Memory B cell (primary cell): ENCODE measurements around the gene NFATC2.

ENCODE experiments used
- ATAC-seq: fragments of 150-1000 bp; cut with Tn5 transposase; 2 replicates; pipeline ENCODE4 v1.10.0; 2021; ENCODE audit warnings: low read depth, mild to moderate bottlenecking, moderate library complexity
- DNase-seq, 2 donors: peaks; one replicate each; pipeline ENCODE4 v3.0.0; 2022; ENCODE audit warnings: low spot score in 2 of 2
- H3K27ac Mint-ChIP-seq: one replicate; pipeline ENCODE4 v1.8.0; 2022; ENCODE audit warnings: mild to moderate bottlenecking, moderate library complexity, mixed read lengths
- H3K27me3 Mint-ChIP-seq: one replicate; pipeline ENCODE4 v1.8.0; 2022; ENCODE audit warnings: mixed read lengths
- H3K36me3 Mint-ChIP-seq: one replicate; pipeline ENCODE4 v1.8.0; 2022; ENCODE audit warnings: mild to moderate bottlenecking, mixed read lengths
- H3K4me1 Mint-ChIP-seq: one replicate; pipeline ENCODE4 v1.8.0; 2022; ENCODE audit warnings: mixed read lengths
- H3K4me3 Mint-ChIP-seq: one replicate; pipeline ENCODE4 v1.8.0; 2022; ENCODE audit warnings: mild to moderate bottlenecking, moderate library complexity, mixed read lengths
- H3K9me3 Mint-ChIP-seq: one replicate; pipeline ENCODE4 v1.8.0; 2022; ENCODE audit warnings: mixed read lengths

The NFATC2 gene

DNA sequence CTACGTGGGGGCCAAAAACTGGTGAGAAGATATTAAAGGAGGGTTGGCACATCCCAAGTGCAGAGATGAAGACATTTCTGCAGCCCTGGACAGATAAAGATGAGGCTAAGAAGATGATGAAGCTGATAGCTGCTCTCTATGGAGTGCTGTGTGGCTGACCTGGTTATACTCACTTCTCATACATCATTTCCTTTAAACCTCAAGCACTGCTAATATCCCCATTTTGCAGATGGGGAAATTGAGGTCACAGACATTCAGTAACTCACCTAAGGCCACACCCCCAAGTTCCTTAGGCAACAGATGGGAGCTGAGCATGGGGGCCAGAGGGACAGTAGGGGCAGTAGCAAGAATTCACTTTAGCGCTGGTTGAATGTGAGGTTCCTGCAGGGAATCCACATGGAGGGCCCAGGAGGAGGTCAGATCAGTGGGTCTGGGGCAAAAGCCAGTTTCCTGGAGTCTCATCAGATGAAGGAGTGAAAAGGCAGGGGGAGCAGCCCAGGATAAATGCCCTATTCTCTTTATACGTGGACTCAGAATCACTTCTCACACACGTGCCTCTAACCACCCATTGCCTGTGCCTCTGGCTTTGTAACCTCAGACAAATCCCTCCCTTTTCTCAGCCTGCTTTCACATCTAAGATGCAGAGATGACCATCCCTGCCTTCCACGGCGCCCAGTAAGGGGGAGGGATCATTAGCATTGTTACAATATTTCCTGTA lies 125.8 kb downstream of the NFATC2 start:
- H3K27ac Mint-ChIP-seq, result peak overlapping the region; percentile 79
- DNase-seq (no peak), ATAC-seq (peak; percentile 28)
- H3K4me3 Mint-ChIP-seq, result no peak overlapping the region
- no peaks in the 10 kb centered on the region for H3K9me3 Mint-ChIP-seq
- peaks cover 39% of the 10 kb centered on the region for H3K4me1 Mint-ChIP-seq
- no peaks in the 10 kb centered on the region for H3K27me3 Mint-ChIP-seq
- H3K36me3 Mint-ChIP-seq, result peaks cover 22% of the 10 kb centered on the region

DNA sequence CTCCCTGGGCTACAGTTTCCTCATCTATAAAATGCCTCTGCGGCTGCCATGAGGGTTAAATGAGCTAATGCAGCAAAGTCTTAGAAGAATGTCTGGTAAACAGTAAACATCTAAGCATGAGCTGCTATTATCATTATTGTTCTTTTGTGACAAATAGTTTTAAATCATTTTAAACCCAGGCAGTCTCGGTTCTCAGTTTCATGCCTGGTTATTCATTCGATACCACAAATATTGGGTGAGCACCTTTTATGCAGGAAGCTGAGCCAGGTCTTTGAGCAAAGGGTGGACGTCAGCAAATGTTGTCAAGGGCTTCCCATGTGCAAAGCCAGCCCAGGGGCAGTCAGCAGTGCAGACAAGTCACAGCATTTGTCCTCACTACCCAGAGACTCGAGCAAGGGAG lies 128.7 kb downstream of the NFATC2 start:
- Mint-ChIP-seq H3K4me1 (peaks cover 41% of the 10 kb centered on the region), H3K36me3 (peaks cover 20% of the 10 kb centered on the region), H3K4me3 (peak overlapping the region; percentile 60), H3K27me3 (no peaks in the 10 kb centered on the region), H3K27ac (peak overlapping the region; percentile 79), H3K9me3 (no peaks in the 10 kb centered on the region)
- ATAC-seq (peak; percentile 54), DNase-seq (no peak)

DNA sequence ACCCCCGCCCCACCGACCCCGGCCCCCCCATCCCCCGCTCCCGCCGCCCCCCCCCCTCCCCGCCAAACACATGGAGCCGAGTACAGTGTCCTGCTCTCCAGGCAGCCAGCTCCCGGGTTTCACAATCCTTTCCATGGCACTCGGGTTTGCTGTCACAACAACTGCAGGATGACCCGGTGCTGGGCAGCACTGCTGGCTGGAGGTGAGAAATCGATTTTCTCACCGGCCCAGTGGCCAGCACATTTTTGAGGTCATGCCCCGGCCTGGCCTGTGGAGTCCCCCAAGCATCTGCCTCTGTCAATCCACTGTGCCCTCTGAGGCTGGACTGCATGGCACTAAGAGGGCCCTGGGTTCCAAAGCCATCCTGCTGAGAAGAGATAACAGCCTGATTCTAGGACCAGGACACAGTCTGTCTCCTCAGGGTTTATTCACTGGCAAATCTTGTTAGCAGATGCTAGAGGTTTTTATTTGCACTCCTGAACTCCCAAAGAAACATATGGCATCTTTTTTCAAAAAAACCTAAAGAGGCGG lies 129.5 kb downstream of the NFATC2 start:
- no peak for DNase-seq

DNA sequence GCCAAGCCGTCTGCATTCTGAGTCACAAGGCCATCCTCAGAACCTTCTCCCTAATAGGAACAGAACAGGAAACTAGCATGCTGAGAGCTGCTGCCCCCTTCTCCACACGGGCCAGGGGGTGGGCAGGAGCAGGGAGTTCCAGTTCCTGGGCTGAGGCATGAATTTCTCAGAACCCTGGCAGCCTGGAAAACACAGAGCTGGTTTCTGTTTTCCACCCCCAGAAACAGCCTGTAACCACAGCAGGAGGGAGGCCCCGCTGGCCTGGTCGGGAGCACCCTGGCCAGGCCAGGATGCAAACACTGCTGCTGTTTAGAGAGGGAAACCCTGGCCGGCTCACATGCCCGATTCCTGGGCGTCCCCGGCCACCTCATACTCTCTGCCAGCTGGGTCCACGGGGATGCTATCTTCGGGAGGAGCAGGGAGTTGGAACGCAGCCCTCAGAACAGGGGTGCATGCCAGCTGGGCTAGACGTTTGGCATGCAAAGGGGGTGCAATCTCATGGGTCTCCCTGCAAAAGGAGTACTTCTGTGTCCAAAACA lies 130.1 kb downstream of the NFATC2 start:
- Mint-ChIP-seq H3K9me3 (no peaks in the 10 kb centered on the region), H3K4me3 (no peak overlapping the region), H3K27ac (no peak overlapping the region), H3K4me1 (peaks cover 39% of the 10 kb centered on the region), H3K36me3 (peaks cover 16% of the 10 kb centered on the region), H3K27me3 (no peaks in the 10 kb centered on the region)
- ATAC-seq (no peak), DNase-seq (no peak)

More for the DNA sequence above, 129.5 kb downstream of the NFATC2 start:
- no peak overlapping the region for H3K4me3 Mint-ChIP-seq
- H3K36me3 Mint-ChIP-seq, result peaks cover 18% of the 10 kb centered on the region
- no peak overlapping the region for H3K27ac Mint-ChIP-seq
- no peak for ATAC-seq
- H3K4me1 Mint-ChIP-seq, result peaks cover 41% of the 10 kb centered on the region
- H3K27me3 Mint-ChIP-seq, result no peaks in the 10 kb centered on the region
- no peaks in the 10 kb centered on the region for H3K9me3 Mint-ChIP-seq

DNA sequence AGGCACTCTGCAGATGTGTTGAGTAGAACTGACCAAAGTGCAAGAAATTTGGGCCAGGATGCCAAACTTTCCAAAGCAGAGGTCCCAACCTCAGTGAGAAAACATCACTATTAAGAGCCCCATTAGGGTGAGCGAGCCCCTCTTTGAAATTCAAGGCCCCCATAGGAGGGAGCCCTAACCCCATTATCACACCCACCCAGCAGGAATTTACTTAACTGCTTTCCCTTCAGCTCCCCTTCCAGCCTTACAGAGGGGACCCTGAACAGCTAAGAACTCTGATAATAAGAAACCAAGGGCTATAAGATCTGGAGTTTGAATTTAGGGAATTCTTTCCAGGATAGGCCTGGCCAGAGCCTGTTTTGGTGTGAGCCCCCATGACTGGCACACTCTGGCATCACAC lies 130.6 kb downstream of the NFATC2 start:
- Mint-ChIP-seq H3K4me3 (no peak overlapping the region), H3K36me3 (peaks cover 19% of the 10 kb centered on the region), H3K27me3 (no peaks in the 10 kb centered on the region), H3K27ac (no peak overlapping the region), H3K4me1 (peaks cover 37% of the 10 kb centered on the region), H3K9me3 (no peaks in the 10 kb centered on the region)
- no peak for DNase-seq
- no peak for ATAC-seq

DNA sequence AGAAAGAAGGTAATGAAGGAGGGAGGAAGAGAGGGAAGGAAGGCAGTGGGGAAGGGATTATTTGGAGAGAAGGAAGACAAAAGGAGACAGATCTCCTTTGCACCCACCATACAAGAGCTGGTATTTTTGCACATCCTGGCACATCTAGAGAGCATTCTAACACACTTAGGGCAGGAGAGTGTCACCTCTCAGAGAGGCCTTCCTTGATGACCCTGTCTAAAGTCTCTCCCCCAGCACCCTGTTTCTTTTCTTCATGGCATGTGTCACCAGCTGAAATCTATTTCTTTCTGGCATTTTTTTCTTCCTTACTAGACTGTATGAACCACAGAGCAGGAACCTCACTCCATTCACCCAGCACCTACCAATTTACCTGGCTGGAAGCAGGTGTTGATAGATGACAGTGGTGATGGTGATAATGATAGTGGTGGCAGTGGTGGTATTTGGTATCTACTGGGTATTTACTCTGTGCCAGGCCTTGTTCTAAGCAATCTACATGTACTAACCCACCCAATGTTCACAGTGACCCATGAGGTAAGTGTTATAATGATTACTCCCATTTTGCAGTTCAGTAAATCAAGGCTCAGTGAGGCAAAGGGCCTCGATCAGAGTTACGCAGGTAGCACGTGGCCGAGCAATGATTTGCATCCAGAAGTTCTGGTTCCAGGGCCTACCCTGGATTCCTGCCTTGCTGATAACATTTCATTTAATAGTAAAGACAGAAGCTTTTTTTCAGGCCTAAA lies 131.8 kb downstream of the NFATC2 start:
- no peak for ATAC-seq
- DNase-seq, result no peak
- H3K4me1 Mint-ChIP-seq, result peaks cover 32% of the 10 kb centered on the region
- H3K27me3 Mint-ChIP-seq, result no peaks in the 10 kb centered on the region
- H3K4me3 Mint-ChIP-seq, result no peak overlapping the region
- H3K27ac Mint-ChIP-seq, result peak overlapping the region; percentile 52
- H3K9me3 Mint-ChIP-seq, result no peaks in the 10 kb centered on the region
- H3K36me3 Mint-ChIP-seq, result peaks cover 21% of the 10 kb centered on the region

DNA sequence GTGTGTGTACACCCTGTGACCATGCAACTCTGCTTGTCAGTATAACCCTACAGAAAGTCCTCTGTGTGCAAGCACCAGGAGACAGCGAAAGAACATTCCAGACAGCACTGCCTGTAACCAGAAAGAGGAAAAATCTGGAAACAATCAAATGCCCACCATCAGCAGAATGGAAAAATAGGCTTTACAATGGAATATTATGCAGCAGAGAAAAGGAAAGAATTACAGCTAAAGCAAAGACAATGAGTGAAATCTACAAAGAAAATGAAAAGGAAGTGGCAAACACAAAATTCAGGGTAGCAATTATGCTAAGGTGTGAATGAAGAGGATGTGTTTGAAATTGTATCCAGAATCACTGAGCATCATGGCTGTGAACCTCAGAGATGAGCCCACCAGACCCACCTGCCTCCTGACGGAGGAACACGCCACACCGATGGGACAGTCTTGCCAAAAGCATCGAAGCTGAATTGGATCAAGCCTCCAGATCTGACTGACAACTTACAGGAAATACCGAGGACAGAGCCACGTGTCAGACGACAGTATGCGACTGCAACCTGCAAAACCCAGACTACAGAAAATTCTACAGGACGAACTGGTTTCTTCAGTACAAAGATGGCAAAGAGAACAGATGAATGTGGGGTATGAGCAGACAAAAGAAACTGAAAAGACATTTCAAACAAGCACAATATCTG lies 133.2 kb downstream of the NFATC2 start:
- no peak for ATAC-seq

DNA sequence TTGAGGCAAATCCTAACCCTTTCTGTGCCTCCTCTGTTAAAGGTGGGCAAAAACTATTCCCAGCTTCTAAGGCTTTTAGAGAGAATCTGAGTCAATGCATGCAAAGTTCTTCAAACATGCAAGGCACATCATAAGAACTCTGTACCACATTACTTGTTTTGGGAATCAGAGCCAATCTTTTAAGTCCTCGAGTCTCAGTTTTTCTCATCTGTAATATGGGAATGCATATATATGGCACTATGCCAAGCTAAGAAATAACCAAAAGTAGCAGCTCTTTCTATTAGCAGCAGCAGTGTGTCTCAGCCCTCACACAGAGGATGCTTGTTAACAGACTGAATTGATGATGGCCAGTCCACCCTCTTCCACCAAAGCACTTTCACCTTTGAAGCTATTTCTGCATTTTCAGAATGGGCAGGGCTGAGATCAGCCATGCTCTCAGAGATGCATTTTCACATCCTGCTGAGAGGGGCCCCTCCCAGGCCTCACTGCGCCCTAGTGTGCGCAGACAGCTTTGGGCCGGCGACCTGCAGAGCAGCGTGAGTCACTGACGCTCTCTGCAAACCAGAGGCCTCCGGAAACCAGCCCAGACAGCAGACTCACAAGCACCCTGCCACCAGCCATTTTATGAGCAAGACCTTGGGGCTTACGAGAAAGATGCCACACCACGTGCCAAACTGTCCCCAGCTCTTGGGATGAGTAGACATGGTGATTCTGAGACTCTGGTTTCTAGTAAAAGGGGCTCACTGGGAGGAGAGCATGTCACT lies 138.0 kb downstream of the NFATC2 start:
- H3K4me3 Mint-ChIP-seq, result peak overlapping the region; percentile 46
- no peaks in the 10 kb centered on the region for H3K9me3 Mint-ChIP-seq
- DNase-seq, result peak; percentile 61 to 76
- H3K27me3 Mint-ChIP-seq, result no peaks in the 10 kb centered on the region
- peaks cover 19% of the 10 kb centered on the region for H3K36me3 Mint-ChIP-seq
- peaks cover 61% of the 10 kb centered on the region for H3K4me1 Mint-ChIP-seq
- peak; percentile 80 for ATAC-seq
- peak overlapping the region; percentile 99 for H3K27ac Mint-ChIP-seq

More for the DNA sequence above, 133.2 kb downstream of the NFATC2 start:
- no peak for DNase-seq
- no peak overlapping the region for H3K4me3 Mint-ChIP-seq
- H3K27me3 Mint-ChIP-seq, result no peaks in the 10 kb centered on the region
- H3K9me3 Mint-ChIP-seq, result no peaks in the 10 kb centered on the region
- peaks cover 21% of the 10 kb centered on the region for H3K36me3 Mint-ChIP-seq
- H3K27ac Mint-ChIP-seq, result no peak overlapping the region
- peaks cover 34% of the 10 kb centered on the region for H3K4me1 Mint-ChIP-seq

DNA sequence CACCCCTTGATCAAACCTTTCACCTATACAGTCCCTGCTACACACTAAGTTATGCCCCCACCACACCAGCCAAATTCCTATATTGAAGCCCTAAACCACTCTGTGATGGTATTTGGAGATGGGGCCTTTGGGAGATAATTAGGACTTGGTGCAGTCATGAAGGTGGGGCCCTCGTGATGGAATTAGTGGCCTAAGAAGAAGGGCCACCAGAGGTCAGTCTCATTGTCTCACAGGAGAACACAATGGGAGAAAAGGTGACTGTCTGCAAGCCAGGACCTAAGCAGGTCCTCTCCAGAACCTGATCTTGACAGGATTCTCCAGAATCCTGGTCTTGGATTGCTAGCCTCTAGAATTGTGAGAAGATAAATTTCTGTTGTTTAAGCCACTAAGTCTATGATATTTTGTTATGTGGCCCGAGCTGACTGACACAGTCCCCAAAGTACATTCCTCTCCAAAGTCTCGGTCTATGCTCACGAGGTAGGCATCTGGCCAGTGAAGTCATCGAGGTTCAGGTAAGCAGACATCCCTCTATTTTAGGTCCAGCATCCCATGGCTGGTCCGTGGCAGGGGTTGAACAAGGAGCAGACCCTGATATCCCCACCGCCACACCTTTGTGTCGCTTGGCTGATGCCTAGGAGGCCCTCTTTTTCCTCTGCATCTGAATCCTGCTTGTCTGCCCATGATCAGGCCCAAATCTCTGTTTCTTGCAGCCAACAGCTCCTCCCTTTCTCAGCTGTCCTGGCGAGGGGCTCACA lies 138.9 kb downstream of the NFATC2 start:
- Mint-ChIP-seq H3K27me3 (no peaks in the 10 kb centered on the region), H3K4me1 (peaks cover 64% of the 10 kb centered on the region), H3K4me3 (peak overlapping the region; percentile 46), H3K9me3 (no peaks in the 10 kb centered on the region), H3K27ac (peak overlapping the region; percentile 99), H3K36me3 (peaks cover 13% of the 10 kb centered on the region)
- DNase-seq, result no peak
- ATAC-seq, result no peak

DNA sequence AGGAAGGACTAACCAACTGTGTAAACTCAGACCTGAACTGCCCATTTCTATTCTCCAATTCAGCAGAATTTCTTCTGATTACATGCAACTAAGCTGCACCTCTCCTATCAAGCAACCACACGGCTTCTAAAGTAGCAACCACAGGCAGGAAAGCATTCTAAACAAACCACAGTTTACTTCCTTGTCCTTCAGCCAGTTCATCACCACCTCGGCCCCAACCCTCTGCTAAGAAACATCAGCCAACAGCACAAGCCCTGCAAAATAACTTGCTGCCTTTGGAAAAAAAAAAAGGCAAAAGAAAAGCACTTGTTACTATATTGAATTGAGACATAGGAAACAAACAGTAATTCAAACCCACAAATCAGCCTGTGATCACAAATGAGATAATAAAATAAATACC lies 140.3 kb downstream of the NFATC2 start:
- no peaks in the 10 kb centered on the region for H3K9me3 Mint-ChIP-seq
- H3K4me1 Mint-ChIP-seq, result peaks cover 65% of the 10 kb centered on the region
- peak; percentile 10 for ATAC-seq
- peak overlapping the region; percentile 99 for H3K27ac Mint-ChIP-seq
- H3K36me3 Mint-ChIP-seq, result peaks cover 14% of the 10 kb centered on the region
- H3K27me3 Mint-ChIP-seq, result no peaks in the 10 kb centered on the region
- DNase-seq, result no peak
- peak overlapping the region; percentile 59 for H3K4me3 Mint-ChIP-seq

DNA sequence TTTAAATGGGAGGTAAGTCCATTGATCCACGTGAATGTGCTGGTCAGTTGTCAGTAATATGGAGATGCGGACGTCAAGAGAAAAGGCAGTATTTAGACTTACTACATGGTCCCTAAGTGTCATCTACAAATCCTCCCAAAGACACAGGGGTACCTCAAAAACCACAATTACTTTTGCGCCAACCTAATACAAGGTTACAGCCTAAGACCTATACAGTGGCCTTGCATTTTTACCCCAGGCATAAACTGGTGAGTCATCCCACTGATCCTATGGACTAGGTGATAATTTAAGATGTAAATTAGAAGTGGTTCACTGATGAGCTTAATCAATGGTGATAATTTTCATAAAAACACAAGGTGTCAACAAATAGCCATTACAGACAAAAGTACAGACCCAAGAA lies 141.0 kb downstream of the NFATC2 start:
- Mint-ChIP-seq H3K4me3 (no peak overlapping the region), H3K27ac (peak overlapping the region; percentile 99), H3K9me3 (no peaks in the 10 kb centered on the region), H3K36me3 (peaks cover 10% of the 10 kb centered on the region), H3K4me1 (peaks cover 60% of the 10 kb centered on the region), H3K27me3 (no peaks in the 10 kb centered on the region)
- DNase-seq (no peak), ATAC-seq (no peak)

DNA sequence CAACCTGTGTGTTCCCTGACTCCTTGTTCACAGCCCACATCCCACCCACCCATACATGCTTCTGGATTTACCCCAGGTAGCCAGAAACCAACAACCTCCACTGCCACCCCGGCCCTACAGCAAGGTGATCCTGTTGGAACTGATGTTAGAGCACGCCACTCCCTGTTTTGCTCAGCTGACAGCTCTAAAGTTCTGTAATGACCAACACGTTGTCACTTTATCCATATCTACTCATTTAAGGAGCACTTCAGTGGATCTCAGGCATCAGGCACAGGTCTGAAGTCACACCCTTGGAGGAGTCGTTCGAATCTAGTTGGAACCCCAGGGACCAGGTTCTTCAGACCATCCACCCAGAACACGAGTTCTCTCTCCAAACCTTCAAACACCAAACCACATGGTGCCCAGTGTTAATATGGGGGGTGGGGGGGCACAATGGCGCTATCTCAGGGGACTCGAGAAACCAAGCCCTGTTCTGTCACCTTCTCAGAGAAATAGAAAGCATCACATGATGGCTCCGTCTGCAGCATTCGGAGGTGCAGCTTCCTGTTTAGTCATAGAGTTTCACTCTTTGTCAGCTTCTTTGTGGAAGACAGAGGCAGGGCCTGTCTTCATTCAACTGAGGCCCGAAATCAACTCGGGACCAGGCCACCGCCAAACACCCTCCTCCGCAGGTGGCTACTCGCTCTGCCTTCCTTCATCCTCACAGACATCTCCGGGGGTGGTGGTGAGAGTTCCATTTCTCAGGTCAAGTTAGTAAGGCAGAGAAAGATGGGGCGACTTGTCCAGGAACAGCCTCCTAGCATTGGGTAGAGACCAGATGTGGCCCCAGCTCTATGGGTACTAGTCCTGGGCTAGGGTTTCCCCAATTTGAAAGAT lies 142.2 kb downstream of the NFATC2 start:
- Mint-ChIP-seq H3K27ac (peak overlapping the region; percentile 99), H3K4me3 (peak overlapping the region; percentile 82), H3K27me3 (no peaks in the 10 kb centered on the region), H3K9me3 (no peaks in the 10 kb centered on the region), H3K4me1 (peaks cover 55% of the 10 kb centered on the region), H3K36me3 (peaks cover 6% of the 10 kb centered on the region)
- ATAC-seq, result peak; percentile 73
- DNase-seq, result peak; percentile 62 to 71
